Vagina (tissue), 2 donors: ENCODE results near the gene PDE3A. TPM values are rescaled to one million over a fixed set of nuclear protein-coding genes. Genes with fewer than 3 reads are reported as not detected.

Experiments
- DNase-seq, 2 donors: peaks; one replicate each; pipeline ENCODE4 v3.0.0-alpha.2; 2017; ENCODE audit errors: extremely low spot score in 2 of 2
- H3K27ac ChIP-seq: fragments of 200-600 bp; sonication (generic); one replicate; pipeline ENCODE4 v1.5.1; 2019
- H3K27me3 ChIP-seq: fragments of 200-600 bp; sonication (generic); one replicate; pipeline ENCODE4 v1.5.1; 2019
- H3K36me3 ChIP-seq, 2 donors: fragments of 200-600 bp; sonication (generic); one replicate each; pipeline ENCODE4 v1.5.1; 2017 to 2019
- H3K4me1 ChIP-seq: fragments of 200-600 bp; sonication (generic); one replicate; pipeline ENCODE4 v1.5.1; 2019
- H3K4me3 ChIP-seq, 2 donors: fragments of 200-600 bp; sonication (generic); 1 replicate in 1 of 2; 2 replicates in 1 of 2; pipeline ENCODE4 v1.5.1; 2016 to 2019
- H3K9me3 ChIP-seq: fragments of 200-600 bp; sonication (generic); one replicate; pipeline ENCODE4 v1.5.1; 2019
- CTCF ChIP-seq, 3 experiments: fragments of 450-650 bp in 2 of 3; fragments of 200-600 bp in 1 of 3; sonication (generic) in 1 of 3; IDR thresholded peaks; one replicate each; pipeline ENCODE4 v1.5.1; 2017 to 2019; ENCODE audit warnings: antibody characterized with exemption in 3 of 3, mild to moderate bottlenecking in 2 of 3, moderate library complexity in 2 of 3
- POLR2A ChIP-seq, 2 donors: fragments of 450-650 bp; IDR thresholded peaks; one replicate each; pipeline ENCODE4 v1.6.1; 2017; ENCODE audit warnings: antibody characterized with exemption in 2 of 2, mild to moderate bottlenecking in 2 of 2, moderate library complexity in 2 of 2
- POLR2AphosphoS5 ChIP-seq, 2 donors: sonication (generic); formaldehyde crosslinking; IDR thresholded peaks; one replicate each; pipeline ENCODE4 v1.9.0; 2017; ENCODE audit warnings: antibody characterized with exemption in 2 of 2, mild to moderate bottlenecking in 2 of 2, low read depth in 1 of 2; ENCODE audit not compliant: insufficient read depth in 1 of 2
- intact Hi-C: fragments of 100-400 bp; cut with DNase I; formaldehyde crosslinking; loops from one replicate; pipeline ENCODE4 v1.15.1; 2023
- total RNA-seq: library from RNA; depleted of rRNA; stranded (reverse); fragments of >200 nt; gene quantifications from one replicate; pipeline ENCODE4 v1.2.3, GENCODE V29; 2016

The PDE3A gene
- total RNA-seq, 1 donor from 2014 or later = 9.6 TPM

- no peaks in the 10 kb centered on the region for H3K36me3 ChIP-seq
- H3K27me3 ChIP-seq = no peaks in the 10 kb centered on the region
- no peak overlapping the region for H3K4me3 ChIP-seq
- no peak for TF ChIP-seq POLR2A (IDR thresholded peaks at IDR 0.05)
- no peak for TF ChIP-seq CTCF (IDR thresholded peaks at IDR 0.05)
- no peak for TF ChIP-seq POLR2AphosphoS5 (IDR thresholded peaks at IDR 0.05; ENCODE audit: insufficient read depth in 1 of 2, low read depth in 1 of 2)
- intact Hi-C loops = no loop called here
- no peaks in the 10 kb centered on the region for H3K4me1 ChIP-seq
- H3K27ac ChIP-seq = no peak overlapping the region
- H3K9me3 ChIP-seq = no peaks in the 10 kb centered on the region
- DNase-seq = no peak
These were observed 216.8 kb downstream of the PDE3A start for GRCh38 chr12:20585055-20585625.

GRCh38 chr12:20585913-20586312, 217.6 kb downstream of the PDE3A start:
- Histone ChIP-seq H3K27me3 (no peaks in the 10 kb centered on the region), H3K4me1 (no peaks in the 10 kb centered on the region), H3K36me3 (no peaks in the 10 kb centered on the region), H3K9me3 (no peaks in the 10 kb centered on the region), H3K27ac (no peak overlapping the region), H3K4me3 (no peak overlapping the region)
- no peak for DNase-seq
- no peak for TF ChIP-seq POLR2AphosphoS5 (IDR thresholded peaks at IDR 0.05; ENCODE audit: insufficient read depth in 1 of 2, low read depth in 1 of 2)
- no peak for TF ChIP-seq CTCF (IDR thresholded peaks at IDR 0.05)
- intact Hi-C loops = no loop called here

GRCh38 chr12:20588042-20588441, 219.7 kb downstream of the PDE3A start:
- DNase-seq = no peak
- Histone ChIP-seq H3K9me3 (no peaks in the 10 kb centered on the region), H3K36me3 (no peaks in the 10 kb centered on the region), H3K27me3 (no peaks in the 10 kb centered on the region), H3K27ac (no peak overlapping the region), H3K4me1 (no peaks in the 10 kb centered on the region), H3K4me3 (no peak overlapping the region)
- intact Hi-C loops = no loop called here
- TF ChIP-seq POLR2AphosphoS5 (IDR thresholded peaks at IDR 0.05; ENCODE audit: insufficient read depth in 1 of 2, low read depth in 1 of 2) = no peak

- Histone ChIP-seq H3K27me3 (no peaks in the 10 kb centered on the region), H3K4me1 (no peaks in the 10 kb centered on the region), H3K4me3 (no peak overlapping the region), H3K36me3 (no peaks in the 10 kb centered on the region), H3K9me3 (no peaks in the 10 kb centered on the region), H3K27ac (no peak overlapping the region)
- TF ChIP-seq POLR2AphosphoS5 (IDR thresholded peaks at IDR 0.05; ENCODE audit: insufficient read depth in 1 of 2, low read depth in 1 of 2) (no peak), CTCF (IDR thresholded peaks at IDR 0.05) (no peak), POLR2A (IDR thresholded peaks at IDR 0.05) (no peak)
- intact Hi-C loops = no loop called here
- DNase-seq = no peak
These were observed 222.2 kb downstream of the PDE3A start for GRCh38 chr12:20590570-20590969.

GRCh38 chr12:20592556-20592955, 224.2 kb downstream of the PDE3A start:
- H3K36me3 ChIP-seq = no peaks in the 10 kb centered on the region
- intact Hi-C loops = no loop called here

More at GRCh38 chr12:20592556-20592955, 224.2 kb downstream of the PDE3A start:
- no peak overlapping the region for H3K27ac ChIP-seq
- no peaks in the 10 kb centered on the region for H3K9me3 ChIP-seq
- DNase-seq = no peak
- TF ChIP-seq POLR2A (IDR thresholded peaks at IDR 0.05) (no peak), POLR2AphosphoS5 (IDR thresholded peaks at IDR 0.05; ENCODE audit: insufficient read depth in 1 of 2, low read depth in 1 of 2) (no peak), CTCF (IDR thresholded peaks at IDR 0.05) (no peak)
- no peak overlapping the region for H3K4me3 ChIP-seq
- no peaks in the 10 kb centered on the region for H3K4me1 ChIP-seq
- H3K27me3 ChIP-seq = no peaks in the 10 kb centered on the region
